ENCODE measurements around the gene MOCS3.

GRCh38 chr20:51010932-51011331, 52.3 kb downstream of the MOCS3 start:
- TF ChIP-seq POLR2A (IDR thresholded peaks at IDR 0.05; ENCODE audit: low read depth, low read length) (no peak), KDM1A (IDR thresholded peaks at IDR 0.05; ENCODE audit: borderline replicate concordance) (no peak), ZBTB33 (IDR thresholded peaks at IDR 0.05) (no peak), SREBF2 (IDR thresholded peaks at IDR 0.05; ENCODE audit: low read length) (no peak), MLLT1 (IDR thresholded peaks at IDR 0.05) (no peak), CHD4 (IDR thresholded peaks at IDR 0.05) (no peak), EP300 (IDR thresholded peaks at IDR 0.05; ENCODE audit: borderline replicate concordance in 1 of 2, control insufficient read depth in 1 of 2, low read depth in 2 of 2, low read length in 2 of 2) (no peak), CHD1 (IDR thresholded peaks at IDR 0.05; ENCODE audit: low read depth, low read length) (no peak), RAD21 (IDR thresholded peaks at IDR 0.05; ENCODE audit: insufficient read depth, low read depth, low read length) (no peak), EZH2 (IDR thresholded peaks at IDR 0.05; ENCODE audit: borderline replicate concordance, control insufficient read depth, low read depth, low read length) (no peak), ZSCAN29 (IDR thresholded peaks at IDR 0.05) (no peak), CREM (IDR thresholded peaks at IDR 0.05; ENCODE audit: low read depth) (no peak), CTCF (IDR thresholded peaks at IDR 0.05 in 2 of 3, conservative IDR thresholded peaks at IDR 0.05 in 1 of 3; ENCODE audit: control insufficient read depth in 2 of 3, extremely low read depth in 1 of 3, insufficient read depth in 1 of 3, low read depth in 3 of 3, low read length in 3 of 3) (no peak), POLR2AphosphoS5 (IDR thresholded peaks at IDR 0.05; ENCODE audit: low read length) (no peak)
